HepG2 (cell line): ENCODE measurements around the gene C1orf74. TPM values are rescaled to one million over a fixed set of nuclear protein-coding genes. Genes with fewer than 3 reads are reported as not detected.

Experiments
- ATRX ChIP-seq: sonication (generic); formaldehyde crosslinking; IDR thresholded peaks from 2 replicates; pipeline ENCODE4 v1.4.0; 2020; ENCODE audit warnings: missing genetic modification reagents, borderline replicate concordance
- CBX5 ChIP-seq: sonication (generic); formaldehyde crosslinking; IDR thresholded peaks from 2 replicates; pipeline ENCODE4 v1.4.0; 2020; ENCODE audit warnings: missing genetic modification reagents, borderline replicate concordance
- DMAP1 ChIP-seq: IDR thresholded peaks from 2 replicates; pipeline ENCODE4 v1.6.1; 2016
- IRF2 ChIP-seq: IDR thresholded peaks from 2 replicates; pipeline ENCODE4 v1.6.1; 2018; ENCODE audit warnings: missing genetic modification reagents, missing compliant biosample characterization
- MTA1 ChIP-seq: sonication (generic); formaldehyde crosslinking; IDR thresholded peaks from 2 replicates; pipeline ENCODE4 v1.4.0; 2020; ENCODE audit warnings: missing genetic modification reagents, mild to moderate bottlenecking, borderline replicate concordance
- NR1H2 ChIP-seq: sonication (generic); formaldehyde crosslinking; IDR thresholded peaks from 2 replicates; pipeline ENCODE4 v1.8.1; 2022; ENCODE audit warnings: low read depth, missing genetic modification reagents, borderline replicate concordance
- PHF8 ChIP-seq: sonication (generic); formaldehyde crosslinking; IDR thresholded peaks from 2 replicates; pipeline ENCODE4 v1.5.0; 2020; ENCODE audit warnings: missing genetic modification reagents
- RARG ChIP-seq: sonication (generic); formaldehyde crosslinking; IDR thresholded peaks from 2 replicates; pipeline ENCODE4 v1.4.0; 2020; ENCODE audit warnings: low read depth, mild to moderate bottlenecking, missing genetic modification reagents
- SMARCE1 ChIP-seq: fragments of 450-650 bp; IDR thresholded peaks from 2 replicates; pipeline ENCODE4 v1.6.1; 2017; ENCODE audit warnings: borderline replicate concordance
- SPEN ChIP-seq: sonication (generic); formaldehyde crosslinking; IDR thresholded peaks from 2 replicates; pipeline ENCODE4 v1.5.1; 2020; ENCODE audit warnings: low read depth, mild to moderate bottlenecking, missing genetic modification reagents
- SUZ12 ChIP-seq: fragments of 150-350 bp; IDR thresholded peaks from 2 replicates; pipeline ENCODE4 v1.6.1; 2014; ENCODE audit warnings: low read depth, low read length
- TRIM24 ChIP-seq: sonication (generic); formaldehyde crosslinking; IDR thresholded peaks from 2 replicates; pipeline ENCODE4 v1.8.0; 2022; ENCODE audit warnings: mild to moderate bottlenecking, missing genetic modification reagents
- ZMAT3 ChIP-seq: sonication (generic); formaldehyde crosslinking; conservative IDR thresholded peaks from 2 replicates; pipeline ENCODE4 v1.7.0; 2021; ENCODE audit warnings: missing genetic modification reagents
- ZNF234 ChIP-seq: sonication (generic); formaldehyde crosslinking; conservative IDR thresholded peaks from 2 replicates; pipeline ENCODE4 v1.5.1; 2020; ENCODE audit warnings: mild to moderate bottlenecking, missing genetic modification reagents
- ZNF333 ChIP-seq: sonication (generic); formaldehyde crosslinking; IDR thresholded peaks from 2 replicates; pipeline ENCODE4 v1.4.0; 2020; ENCODE audit warnings: mild to moderate bottlenecking, missing genetic modification reagents, borderline replicate concordance
- ZNF530 ChIP-seq: sonication (generic); formaldehyde crosslinking; IDR thresholded peaks from 2 replicates; pipeline ENCODE4 v1.5.0; 2020; ENCODE audit warnings: low read depth, mild to moderate bottlenecking, missing genetic modification reagents
- ZSCAN30 ChIP-seq: sonication (generic); formaldehyde crosslinking; IDR thresholded peaks from 2 replicates; pipeline ENCODE4 v1.5.0; 2020; ENCODE audit warnings: mild to moderate bottlenecking, missing genetic modification reagents
- polyA plus RNA-seq, 8 experiments: library from polyadenylated mRNA; depleted of rRNA in 3 of 8; stranded (reverse) in 7 of 8; unstranded in 1 of 8; fragments of >200 nt; fragmentation: Illumina TruSeq in 4 of 8; extraction: Trizol in 4 of 8; gene quantifications; 2 replicates each; pipeline versions ENCODE4 v1.2.1 to v1.2.3, GENCODE V29; 2011 to 2016; ENCODE audit warnings: low read depth in 4 of 8, missing spikeins in 1 of 8, mixed read lengths in 1 of 8; ENCODE audit not compliant: insufficient read depth in 1 of 8
- total RNA-seq, 5 experiments: library from RNA; depleted of rRNA; stranded (reverse); fragments of >200 nt; fragmentation: Illumina TruSeq; extraction: Trizol; gene quantifications; 2 replicates each; pipeline ENCODE4 v1.2.3, GENCODE V29; 2016; ENCODE audit warnings: low read depth in 1 of 5
- TF ChIP-seq, protein P1 (sequence below): sonication (generic); formaldehyde crosslinking; IDR thresholded peaks from 2 replicates; pipeline ENCODE4 v1.9.0; 2022; ENCODE audit warnings: missing genetic modification reagents, mild to moderate bottlenecking, borderline replicate concordance
- TF ChIP-seq, protein P2 (sequence below): sonication (generic); formaldehyde crosslinking; IDR thresholded peaks from 2 replicates; pipeline ENCODE4 v1.5.0; 2020; ENCODE audit warnings: mild to moderate bottlenecking, missing genetic modification reagents
- TF ChIP-seq, protein P3 (sequence below): IDR thresholded peaks from 2 replicates; pipeline ENCODE4 v1.6.1; 2012; ENCODE audit warnings: inconsistent platforms
- TF ChIP-seq, protein P4 (sequence below): IDR thresholded peaks from 2 replicates; pipeline ENCODE4 v1.6.1; 2016; ENCODE audit warnings: missing compliant biosample characterization, missing genetic modification reagents, borderline replicate concordance
- TF ChIP-seq, protein P5 (sequence below): sonication (generic); formaldehyde crosslinking; IDR thresholded peaks from 2 replicates; pipeline ENCODE4 v1.8.0; 2022; ENCODE audit warnings: missing genetic modification reagents, low read depth, mild to moderate bottlenecking, borderline replicate concordance
- TF ChIP-seq, protein P6 (sequence below): sonication (generic); formaldehyde crosslinking; IDR thresholded peaks from 2 replicates; pipeline ENCODE4 v1.5.0; 2020; ENCODE audit warnings: missing genetic modification reagents

C1orf74 gene
- total and polyA plus RNA-seq, 2 of the 13 experiments (the other 11 are each of a cell fraction or from before 2014, with no cell fraction given) = 0.33 to 0.71 TPM

DNA sequence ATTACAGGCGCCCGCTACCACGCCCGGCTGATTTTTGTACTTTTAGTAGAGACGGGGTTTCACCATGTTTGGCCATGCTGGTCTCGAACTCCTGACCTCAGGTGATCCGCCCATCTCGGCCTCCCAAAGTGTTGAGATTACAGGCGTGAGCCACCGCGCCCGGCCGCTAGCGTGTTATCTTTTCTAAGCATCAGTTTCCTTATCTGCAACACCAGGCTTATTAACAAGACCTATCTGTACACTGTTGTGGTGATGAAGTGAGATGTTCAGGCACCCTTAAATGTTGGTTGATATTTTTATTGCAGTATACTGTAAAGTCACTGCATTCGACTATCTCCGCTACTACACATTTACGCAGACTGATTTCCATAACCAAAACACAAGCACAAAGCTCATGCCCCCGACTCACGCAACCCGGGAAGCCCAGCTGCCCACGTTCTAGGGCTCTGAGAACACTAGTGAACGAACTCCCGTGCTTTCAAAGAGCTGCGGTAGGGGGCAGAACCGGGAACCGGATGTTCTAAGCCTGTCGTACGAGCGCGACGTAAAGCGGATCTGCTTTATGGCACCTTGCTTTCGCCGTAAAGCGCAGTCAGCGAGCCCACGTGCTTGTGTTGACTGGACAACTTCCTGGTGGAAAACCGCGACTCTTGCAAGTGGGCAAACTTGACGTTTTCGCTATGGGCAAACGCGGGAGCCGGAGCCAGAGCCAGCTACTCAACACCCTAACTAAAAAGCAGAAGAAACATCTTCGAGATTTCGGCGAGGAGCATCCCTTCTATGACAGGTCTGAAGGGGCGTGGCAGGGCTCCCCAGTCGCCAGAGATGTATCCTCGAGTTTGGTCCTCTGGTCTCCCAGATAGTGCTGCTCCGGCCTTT is 43.3 kb upstream of the C1orf74 start, which contains the start of gene UTP25 (continued):
- TF ChIP-seq, protein P1, sequence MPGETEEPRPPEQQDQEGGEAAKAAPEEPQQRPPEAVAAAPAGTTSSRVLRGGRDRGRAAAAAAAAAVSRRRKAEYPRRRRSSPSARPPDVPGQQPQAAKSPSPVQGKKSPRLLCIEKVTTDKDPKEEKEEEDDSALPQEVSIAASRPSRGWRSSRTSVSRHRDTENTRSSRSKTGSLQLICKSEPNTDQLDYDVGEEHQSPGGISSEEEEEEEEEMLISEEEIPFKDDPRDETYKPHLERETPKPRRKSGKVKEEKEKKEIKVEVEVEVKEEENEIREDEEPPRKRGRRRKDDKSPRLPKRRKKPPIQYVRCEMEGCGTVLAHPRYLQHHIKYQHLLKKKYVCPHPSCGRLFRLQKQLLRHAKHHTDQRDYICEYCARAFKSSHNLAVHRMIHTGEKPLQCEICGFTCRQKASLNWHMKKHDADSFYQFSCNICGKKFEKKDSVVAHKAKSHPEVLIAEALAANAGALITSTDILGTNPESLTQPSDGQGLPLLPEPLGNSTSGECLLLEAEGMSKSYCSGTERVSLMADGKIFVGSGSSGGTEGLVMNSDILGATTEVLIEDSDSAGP (CRISPR knock-in tag) = peak; percentile 75
- peak; percentile 92; the same call in 1 of the 2 replicates for TF ChIP-seq IRF2 (CRISPR knock-in tag)
- TF ChIP-seq, protein P2, sequence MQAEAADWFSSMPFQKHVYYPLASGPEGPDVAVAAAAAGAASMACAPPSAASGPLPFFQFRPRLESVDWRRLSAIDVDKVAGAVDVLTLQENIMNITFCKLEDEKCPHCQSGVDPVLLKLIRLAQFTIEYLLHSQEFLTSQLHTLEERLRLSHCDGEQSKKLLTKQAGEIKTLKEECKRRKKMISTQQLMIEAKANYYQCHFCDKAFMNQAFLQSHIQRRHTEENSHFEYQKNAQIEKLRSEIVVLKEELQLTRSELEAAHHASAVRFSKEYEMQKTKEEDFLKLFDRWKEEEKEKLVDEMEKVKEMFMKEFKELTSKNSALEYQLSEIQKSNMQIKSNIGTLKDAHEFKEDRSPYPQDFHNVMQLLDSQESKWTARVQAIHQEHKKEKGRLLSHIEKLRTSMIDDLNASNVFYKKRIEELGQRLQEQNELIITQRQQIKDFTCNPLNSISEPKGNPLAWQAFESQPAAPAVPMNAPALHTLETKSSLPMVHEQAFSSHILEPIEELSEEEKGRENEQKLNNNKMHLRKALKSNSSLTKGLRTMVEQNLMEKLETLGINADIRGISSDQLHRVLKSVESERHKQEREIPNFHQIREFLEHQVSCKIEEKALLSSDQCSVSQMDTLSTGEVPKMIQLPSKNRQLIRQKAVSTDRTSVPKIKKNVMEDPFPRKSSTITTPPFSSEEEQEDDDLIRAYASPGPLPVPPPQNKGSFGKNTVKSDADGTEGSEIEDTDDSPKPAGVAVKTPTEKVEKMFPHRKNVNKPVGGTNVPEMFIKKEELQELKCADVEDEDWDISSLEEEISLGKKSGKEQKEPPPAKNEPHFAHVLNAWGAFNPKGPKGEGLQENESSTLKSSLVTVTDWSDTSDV (CRISPR knock-in tag) = no peak
- TF ChIP-seq, protein P3, sequence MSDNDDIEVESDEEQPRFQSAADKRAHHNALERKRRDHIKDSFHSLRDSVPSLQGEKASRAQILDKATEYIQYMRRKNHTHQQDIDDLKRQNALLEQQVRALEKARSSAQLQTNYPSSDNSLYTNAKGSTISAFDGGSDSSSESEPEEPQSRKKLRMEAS = peak; percentile 100
- no peak for TF ChIP-seq ZNF333 (CRISPR knock-in tag)
- no peak for TF ChIP-seq ZSCAN30 (CRISPR knock-in tag)
- TF ChIP-seq DMAP1 = peak; percentile 97
- no peak for TF ChIP-seq TRIM24 (CRISPR knock-in tag)
- peak; percentile 88; the same call in 1 of the 2 replicates for TF ChIP-seq SPEN
- TF ChIP-seq, protein P4, sequence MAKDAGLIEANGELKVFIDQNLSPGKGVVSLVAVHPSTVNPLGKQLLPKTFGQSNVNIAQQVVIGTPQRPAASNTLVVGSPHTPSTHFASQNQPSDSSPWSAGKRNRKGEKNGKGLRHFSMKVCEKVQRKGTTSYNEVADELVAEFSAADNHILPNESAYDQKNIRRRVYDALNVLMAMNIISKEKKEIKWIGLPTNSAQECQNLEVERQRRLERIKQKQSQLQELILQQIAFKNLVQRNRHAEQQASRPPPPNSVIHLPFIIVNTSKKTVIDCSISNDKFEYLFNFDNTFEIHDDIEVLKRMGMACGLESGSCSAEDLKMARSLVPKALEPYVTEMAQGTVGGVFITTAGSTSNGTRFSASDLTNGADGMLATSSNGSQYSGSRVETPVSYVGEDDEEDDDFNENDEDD (CRISPR knock-in tag) = peak; percentile 78; the same call in 1 of the 2 replicates
- TF ChIP-seq MTA1 (CRISPR knock-in tag) = no peak; the same call in 1 of the 2 replicates
- no peak for TF ChIP-seq ZNF530 (CRISPR knock-in tag)
- TF ChIP-seq ZMAT3 (CRISPR knock-in tag) = 0 out of 2 replicates have a peak, but pooled peaks have one; percentile 42
- TF ChIP-seq ZNF234 (CRISPR knock-in tag) = no peak
- TF ChIP-seq SMARCE1 = no peak
- peak; percentile 65; the same call in 1 of the 2 replicates for TF ChIP-seq CBX5
- peak; percentile 81 for TF ChIP-seq PHF8 (CRISPR knock-in tag)
- TF ChIP-seq, protein P5, sequence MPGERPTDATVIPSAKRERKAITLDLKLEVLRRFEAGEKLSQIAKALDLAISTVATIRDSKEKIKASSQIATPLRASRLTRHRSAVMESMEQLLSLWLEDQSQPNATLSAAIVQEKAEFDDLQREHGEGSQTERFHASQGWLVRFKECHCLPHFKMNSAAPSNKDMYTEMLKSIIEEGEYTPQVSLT = no peak
- no peak for TF ChIP-seq ATRX (CRISPR knock-in tag)
- TF ChIP-seq, protein P6, sequence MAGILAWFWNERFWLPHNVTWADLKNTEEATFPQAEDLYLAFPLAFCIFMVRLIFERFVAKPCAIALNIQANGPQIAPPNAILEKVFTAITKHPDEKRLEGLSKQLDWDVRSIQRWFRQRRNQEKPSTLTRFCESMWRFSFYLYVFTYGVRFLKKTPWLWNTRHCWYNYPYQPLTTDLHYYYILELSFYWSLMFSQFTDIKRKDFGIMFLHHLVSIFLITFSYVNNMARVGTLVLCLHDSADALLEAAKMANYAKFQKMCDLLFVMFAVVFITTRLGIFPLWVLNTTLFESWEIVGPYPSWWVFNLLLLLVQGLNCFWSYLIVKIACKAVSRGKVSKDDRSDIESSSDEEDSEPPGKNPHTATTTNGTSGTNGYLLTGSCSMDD (CRISPR knock-in tag) = no peak
- TF ChIP-seq SUZ12 = no peak
- TF ChIP-seq RARG (CRISPR knock-in tag) = no peak
- TF ChIP-seq NR1H2 = no peak
